Ramos (cell line): Measurements from ENCODE around the gene BEX3.
"Not testable (repeated sequence)": the region's sequence is repeated elsewhere in the genome, so short reads cannot be mapped to it uniquely, and the experiment has no call there.

Source experiments
- in situ Hi-C: fragments of 300-500 bp; cut with MboI; formaldehyde crosslinking; loops from one replicate; pipeline ENCODE4 v1.14.3; 2022; ENCODE audit warnings: low sequenced_read_pairs; ENCODE audit not compliant: unreplicated experiment

Gene BEX3

GRCh38 chrX:103376118-103376978, at the start of gene BEX3:
Gene BEX3 (plus strand): TSS chrX:103376538. CDS start chrX:103377522, 984 bp downstream.
- in situ Hi-C loops: no loop called here

- in situ Hi-C loops: no loop called here
Measured at GRCh38 chrX:103329991-103330390, 46.3 kb upstream of the BEX3 start, which contains the start of gene TCEAL7. Gene TCEAL7 (plus strand): TSS chrX:103330239. CDS start chrX:103331404, 1,165 bp downstream.

GRCh38 chrX:103330681-103331288, 45.6 kb upstream of the BEX3 start:
- in situ Hi-C loops: no loop called here

- in situ Hi-C loops: no loop called here
Measured at GRCh38 chrX:103338663-103339062, 37.7 kb upstream of the BEX3 start.

- in situ Hi-C loops: no loop called here
Measured at GRCh38 chrX:103343105-103343504, 33.2 kb upstream of the BEX3 start.

- in situ Hi-C loops: no loop called here
Measured at GRCh38 chrX:103344606-103345005, 31.7 kb upstream of the BEX3 start.

GRCh38 chrX:103347682-103348397, 28.5 kb upstream of the BEX3 start:
- in situ Hi-C loops: no loop called here

- in situ Hi-C loops: no loop called here
Measured at GRCh38 chrX:103356130-103356798, 20.1 kb upstream of the BEX3 start, which contains the start of gene TCEAL9. Gene TCEAL9 (plus strand): TSS chrX:103356506. CDS start chrX:103357685, 1,179 bp downstream.

GRCh38 chrX:103356858-103357257, 19.5 kb upstream of the BEX3 start:
- in situ Hi-C loops: no loop called here

GRCh38 chrX:103357871-103358270, 18.5 kb upstream of the BEX3 start:
- in situ Hi-C loops: no loop called here

GRCh38 chrX:103359605-103360004, 16.7 kb upstream of the BEX3 start:
- in situ Hi-C loops: not testable (repeated sequence)

GRCh38 chrX:103360092-103360491, 16.2 kb upstream of the BEX3 start:
- in situ Hi-C loops: no loop called here

GRCh38 chrX:103360916-103361315, 15.4 kb upstream of the BEX3 start:
- in situ Hi-C loops: no loop called here

- in situ Hi-C loops: no loop called here
Measured at GRCh38 chrX:103361798-103362197, 14.5 kb upstream of the BEX3 start.

GRCh38 chrX:103362474-103362873, 13.9 kb upstream of the BEX3 start:
- in situ Hi-C loops: no loop called here

GRCh38 chrX:103363046-103363445, 13.3 kb upstream of the BEX3 start:
- in situ Hi-C loops: no loop called here

GRCh38 chrX:103367502-103367901, 8.8 kb upstream of the BEX3 start:
- in situ Hi-C loops: no loop called here

GRCh38 chrX:103369479-103369878, 6.9 kb upstream of the BEX3 start:
- in situ Hi-C loops: no loop called here

GRCh38 chrX:103372886-103373285, 3.5 kb upstream of the BEX3 start:
- in situ Hi-C loops: no loop called here

- in situ Hi-C loops: no loop called here
Measured at GRCh38 chrX:103373581-103373980, 2.8 kb upstream of the BEX3 start.
